GM12878 (cell line): ENCODE data around the gene WASF2. TPM values are rescaled to one million over a fixed set of nuclear protein-coding genes. Genes with fewer than 3 reads are reported as not detected.

Experiments used
- BCL3 ChIP-seq: IDR thresholded peaks from 2 replicates; pipeline ENCODE4 v1.6.1; 2011; ENCODE audit warnings: borderline replicate concordance, low read depth, mild to moderate bottlenecking, moderate library complexity, low read length; ENCODE audit not compliant: insufficient read depth, poor library complexity, severe bottlenecking
- E2F8 ChIP-seq: fragments of 450-650 bp; IDR thresholded peaks from 2 replicates; pipeline ENCODE4 v1.6.1; 2018; ENCODE audit warnings: mild to moderate bottlenecking, low read depth, moderate library complexity; ENCODE audit not compliant: partially characterized antibody
- GATAD2B ChIP-seq: fragments of 450-650 bp; conservative IDR thresholded peaks from 2 replicates; pipeline ENCODE4 v1.6.1; 2017; ENCODE audit warnings: low read depth, mild to moderate bottlenecking, moderate library complexity
- IKZF2 ChIP-seq, 2 experiments: fragments of 450-650 bp; IDR thresholded peaks; 2 replicates each; pipeline ENCODE4 v1.6.1; 2017; ENCODE audit warnings: mild to moderate bottlenecking in 2 of 2, moderate library complexity in 2 of 2
- NR2C1 ChIP-seq: fragments of 450-650 bp; IDR thresholded peaks from 2 replicates; pipeline ENCODE4 v1.6.1; 2017; ENCODE audit warnings: antibody characterized with exemption, mild to moderate bottlenecking, moderate library complexity
- NR2C2 ChIP-seq: IDR thresholded peaks from 2 replicates; pipeline ENCODE4 v1.6.1; 2011; ENCODE audit warnings: borderline replicate concordance, low read depth; ENCODE audit not compliant: control insufficient read depth, insufficient read length
- PAX8 ChIP-seq: fragments of 450-650 bp; IDR thresholded peaks from 2 replicates; pipeline ENCODE4 v1.6.1; 2017; ENCODE audit warnings: mild to moderate bottlenecking, moderate library complexity
- PML ChIP-seq: IDR thresholded peaks from 2 replicates; pipeline ENCODE4 v1.6.1; 2012; ENCODE audit warnings: low read length, inconsistent platforms
- POLR2A ChIP-seq: IDR thresholded peaks from 2 replicates; pipeline ENCODE4 v1.6.1; 2011; ENCODE audit warnings: low read depth, mild to moderate bottlenecking, low read length
- SMARCA5 ChIP-seq: fragments of 450-650 bp; IDR thresholded peaks from 2 replicates; pipeline ENCODE4 v1.6.1; 2017; ENCODE audit warnings: mild to moderate bottlenecking
- USF1 ChIP-seq: IDR thresholded peaks from 2 replicates; pipeline ENCODE4 v1.6.1; 2011; ENCODE audit warnings: borderline replicate concordance, low read depth, mild to moderate bottlenecking, moderate library complexity, mixed read lengths, low read length; ENCODE audit not compliant: insufficient read depth; ENCODE audit errors: extremely low read length
- ZBTB40 ChIP-seq: fragments of 450-650 bp; IDR thresholded peaks from 2 replicates; pipeline ENCODE4 v1.6.1; 2016; ENCODE audit warnings: mild to moderate bottlenecking, moderate library complexity, borderline replicate concordance
- polyA plus RNA-seq, 11 experiments: library from polyadenylated mRNA; depleted of rRNA in 4 of 11; unstranded in 6 of 11; stranded (reverse) in 5 of 11; fragments of >200 nt; fragmentation: Nextera tagmentation in 4 of 11; fragmentation: Illumina TruSeq in 1 of 11; extraction: Ambion mirVana in 4 of 11; extraction: Trizol in 1 of 11; gene quantifications; 1 replicate in 1 of 11; 2 replicates in 10 of 11; pipeline versions ENCODE4 v1.2.1 to v1.2.3, GENCODE V29; 2011 to 2016; ENCODE audit warnings: inconsistent platforms in 2 of 11, missing spikeins in 2 of 11, low read depth in 1 of 11
- total RNA-seq, 4 experiments: library from RNA; depleted of rRNA in 3 of 4; stranded (reverse); fragments of >200 nt in 3 of 4; fragmentation: Illumina TruSeq in 1 of 4; extraction: Trizol in 1 of 4; gene quantifications; 2 replicates each; pipeline versions ENCODE4 v1.2.1 to v1.2.3, GENCODE V29; 2013 to 2021

The WASF2 gene
- total and polyA plus RNA-seq, 10 of the 15 experiments (the other 5 are each of a cell fraction or from before 2014, with no cell fraction given) = 7.0 to 111 (median 37.1) TPM

- TF ChIP-seq ZBTB40 = no peak
- TF ChIP-seq IKZF2 (IDR thresholded peaks at IDR 0.05) = peak; percentile 7 to 22; a peak in 1 of 4 replicates
- no peak for TF ChIP-seq PML
- no peak for TF ChIP-seq POLR2A
- no peak for TF ChIP-seq BCL3
- TF ChIP-seq NR2C2 = no peak
- TF ChIP-seq USF1 = no peak
- 0 out of 2 replicates have a peak, but pooled peaks have one; percentile 26 for TF ChIP-seq PAX8
- TF ChIP-seq SMARCA5 = 0 out of 2 replicates have a peak, but pooled peaks have one; percentile 45
- TF ChIP-seq GATAD2B = no peak
- 0 out of 2 replicates have a peak, but pooled peaks have one; percentile 11 for TF ChIP-seq NR2C1
- TF ChIP-seq E2F8 = no peak
Measured at GRCh38 chr1:27487966-27488884, 1.7 kb downstream of the WASF2 start (continued).
